Smooth muscle cell (in vitro differentiated cells): ENCODE results near the gene HLX. TPM values are rescaled to one million over a fixed set of nuclear protein-coding genes. Genes with fewer than 3 reads are reported as not detected.
A peak's percentile ranks its signal among the peaks of the same experiment; 100 is the strongest.

Experiments
- DNase-seq: peaks from one replicate; lab custom pipeline; 2025; ENCODE audit not compliant: unreplicated experiment; lab: John Stamatoyannopoulos, UW
- H2AFZ ChIP-seq: fragments of 200-600 bp; sonication (generic); 2 replicates; pipeline ENCODE4 v1.6.0; 2016; ENCODE audit warnings: antibody characterized with exemption, low read depth, mild to moderate bottlenecking
- H3F3A ChIP-seq: fragments of 200-600 bp; sonication (generic); 2 replicates; pipeline ENCODE4 v1.6.0; 2017; ENCODE audit warnings: antibody characterized with exemption, low read depth
- H3K27ac ChIP-seq: fragments of 200-600 bp; sonication (generic); 2 replicates; pipeline ENCODE4 v1.5.1; 2016; ENCODE audit warnings: low read depth, mild to moderate bottlenecking
- H3K27me3 ChIP-seq: fragments of 200-600 bp; sonication (generic); 2 replicates; pipeline ENCODE4 v1.6.1; 2016; ENCODE audit warnings: low read depth, mild to moderate bottlenecking
- H3K36me3 ChIP-seq: fragments of 200-600 bp; sonication (generic); 2 replicates; pipeline ENCODE4 v1.5.1; 2016; ENCODE audit warnings: low read depth
- H3K4me1 ChIP-seq: fragments of 200-600 bp; sonication (generic); 2 replicates; pipeline ENCODE4 v1.5.1; 2016; ENCODE audit warnings: low read depth
- H3K4me2 ChIP-seq: fragments of 200-600 bp; sonication (generic); 2 replicates; pipeline ENCODE4 v1.6.0; 2016; ENCODE audit warnings: mild to moderate bottlenecking
- H3K4me3 ChIP-seq: fragments of 200-600 bp; sonication (generic); 2 replicates; pipeline ENCODE4 v1.5.1; 2016; ENCODE audit warnings: mild to moderate bottlenecking
- H3K79me2 ChIP-seq: fragments of 200-600 bp; sonication (generic); 2 replicates; pipeline ENCODE4 v1.6.0; 2016; ENCODE audit warnings: low read depth, mild to moderate bottlenecking
- H3K9ac ChIP-seq: fragments of 200-600 bp; sonication (generic); 2 replicates; pipeline ENCODE4 v1.6.0; 2016; ENCODE audit warnings: low read depth
- H3K9me3 ChIP-seq: fragments of 200-600 bp; sonication (generic); replicated peaks from 2 replicates; pipeline ENCODE4 v1.5.1; 2016; ENCODE audit warnings: low read depth
- H4K20me1 ChIP-seq: fragments of 200-600 bp; sonication (generic); 2 replicates; pipeline ENCODE4 v1.6.0; 2016; ENCODE audit warnings: low read depth
- CTCF ChIP-seq: fragments of 200-600 bp; sonication (generic); IDR thresholded peaks from 2 replicates; pipeline ENCODE4 v1.5.1; 2017; ENCODE audit warnings: borderline replicate concordance, mild to moderate bottlenecking, antibody characterized with exemption; ENCODE audit not compliant: insufficient read depth, poor library complexity, severe bottlenecking
- WGBS: methylation state at CpG from one replicate; pipeline ENCODE4 v1.1.7; 2016; ENCODE audit warnings: low lambda C conversion rate; 5-methylcytosine and 5-hydroxymethylcytosine counted together
- polyA plus RNA-seq: library from polyadenylated mRNA; unstranded; fragments of >200 nt; fragmentation: Nextera tagmentation; extraction: Ambion mirVana; gene quantifications from 2 replicates; pipeline ENCODE4 v1.2.1, GENCODE V29; 2016
- total RNA-seq: library from RNA; depleted of rRNA; stranded (reverse); fragments of >200 nt; gene quantifications from 2 replicates; pipeline ENCODE4 v1.2.3, GENCODE V29; 2014

HLX gene
- total and polyA plus RNA-seq, 2 experiments from 2014 or later = 2.5 to 3.2 TPM

GRCh38 chr1:220894025-220894923 is 15.0 kb downstream of the HLX start:
- H2AFZ ChIP-seq = peak overlapping the region; percentile 5
- H3K27me3 ChIP-seq = peaks cover 96% of the 10 kb centered on the region
- peak overlapping the region; percentile 80 for H3K4me2 ChIP-seq
- no peak for DNase-seq
- no peak for TF ChIP-seq CTCF
- H3K9ac ChIP-seq = no peak overlapping the region
- no peaks in the 10 kb centered on the region for H3K36me3 ChIP-seq
- WGBS = 3% methylated on average over 71 of the region's 71 CpGs
- H3F3A ChIP-seq = no peaks in the 10 kb centered on the region
- no peaks in the 10 kb centered on the region for H4K20me1 ChIP-seq
- peak overlapping the region; percentile 40 for H3K4me3 ChIP-seq
- peaks cover 14% of the 10 kb centered on the region for H3K4me1 ChIP-seq
- H3K79me2 ChIP-seq = no peaks in the 10 kb centered on the region
- no peaks in the 10 kb centered on the region for H3K9me3 ChIP-seq
- H3K27ac ChIP-seq = no peak overlapping the region

GRCh38 chr1:220894924-220895256 is 15.6 kb downstream of the HLX start:
- Histone ChIP-seq H3K9ac (no peak overlapping the region), H4K20me1 (no peaks in the 10 kb centered on the region), H3K79me2 (no peaks in the 10 kb centered on the region), H3K27ac (no peak overlapping the region), H3K4me2 (peak overlapping the region; percentile 80), H3K27me3 (peaks cover 96% of the 10 kb centered on the region), H3F3A (no peaks in the 10 kb centered on the region), H3K4me1 (peaks cover 14% of the 10 kb centered on the region), H3K4me3 (peak overlapping the region; percentile 40), H3K36me3 (no peaks in the 10 kb centered on the region), H3K9me3 (no peaks in the 10 kb centered on the region), H2AFZ (no peak overlapping the region)
- 20% methylated on average over 13 of the region's 13 CpGs for WGBS
- no peak for DNase-seq
- no peak for TF ChIP-seq CTCF

GRCh38 chr1:220895412-220895946 is 16.2 kb downstream of the HLX start:
- DNase-seq = no peak
- Histone ChIP-seq H2AFZ (no peak overlapping the region), H3K79me2 (no peaks in the 10 kb centered on the region), H3K9me3 (no peaks in the 10 kb centered on the region), H3K36me3 (no peaks in the 10 kb centered on the region), H3K4me1 (peaks cover 14% of the 10 kb centered on the region), H3K9ac (no peak overlapping the region), H3K4me2 (peak overlapping the region; percentile 57), H3K27me3 (peaks cover 96% of the 10 kb centered on the region), H4K20me1 (no peaks in the 10 kb centered on the region), H3K4me3 (no peak overlapping the region), H3F3A (no peaks in the 10 kb centered on the region), H3K27ac (no peak overlapping the region)
- 12% methylated on average over 35 of the region's 35 CpGs for WGBS
- TF ChIP-seq CTCF = no peak
